Measurements from ENCODE around the gene CNIH1.

DNA sequence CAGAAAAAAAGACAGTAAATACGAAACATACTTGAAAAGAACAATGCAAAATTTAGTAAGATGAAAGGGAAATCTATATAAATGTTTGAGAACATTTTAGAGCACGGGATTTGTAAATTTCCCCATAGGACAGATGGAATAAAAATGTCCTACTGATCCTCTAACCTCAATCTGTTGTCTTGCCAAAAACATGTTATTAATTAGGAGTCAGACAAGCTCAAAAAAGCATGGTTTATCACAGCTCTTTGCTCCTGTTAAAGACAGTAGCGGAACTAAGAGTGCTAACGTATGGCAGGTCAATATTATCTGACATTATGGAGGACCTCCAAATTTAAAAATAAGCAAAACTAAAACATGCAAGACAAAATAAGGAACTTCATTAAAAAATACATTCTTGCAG is 34.7 kb upstream of the CNIH1 start:
- TF ChIP-seq POLR2A (IDR thresholded peaks at IDR 0.05; ENCODE audit: insufficient read depth in 1 of 2, low read depth in 2 of 2, low read length in 2 of 2): no peak
- TF ChIP-seq, protein P1, sequence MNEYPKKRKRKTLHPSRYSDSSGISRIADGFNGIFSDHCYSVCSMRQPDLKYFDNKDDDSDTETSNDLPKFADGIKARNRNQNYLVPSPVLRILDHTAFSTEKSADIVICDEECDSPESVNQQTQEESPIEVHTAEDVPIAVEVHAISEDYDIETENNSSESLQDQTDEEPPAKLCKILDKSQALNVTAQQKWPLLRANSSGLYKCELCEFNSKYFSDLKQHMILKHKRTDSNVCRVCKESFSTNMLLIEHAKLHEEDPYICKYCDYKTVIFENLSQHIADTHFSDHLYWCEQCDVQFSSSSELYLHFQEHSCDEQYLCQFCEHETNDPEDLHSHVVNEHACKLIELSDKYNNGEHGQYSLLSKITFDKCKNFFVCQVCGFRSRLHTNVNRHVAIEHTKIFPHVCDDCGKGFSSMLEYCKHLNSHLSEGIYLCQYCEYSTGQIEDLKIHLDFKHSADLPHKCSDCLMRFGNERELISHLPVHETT (CRISPR knock-in tag; conservative IDR thresholded peaks at IDR 0.05): no peak
- TF ChIP-seq EZH2 (conservative IDR thresholded peaks at IDR 0.05; ENCODE audit: low read depth, low read length): no peak
- TF ChIP-seq, protein P2, sequence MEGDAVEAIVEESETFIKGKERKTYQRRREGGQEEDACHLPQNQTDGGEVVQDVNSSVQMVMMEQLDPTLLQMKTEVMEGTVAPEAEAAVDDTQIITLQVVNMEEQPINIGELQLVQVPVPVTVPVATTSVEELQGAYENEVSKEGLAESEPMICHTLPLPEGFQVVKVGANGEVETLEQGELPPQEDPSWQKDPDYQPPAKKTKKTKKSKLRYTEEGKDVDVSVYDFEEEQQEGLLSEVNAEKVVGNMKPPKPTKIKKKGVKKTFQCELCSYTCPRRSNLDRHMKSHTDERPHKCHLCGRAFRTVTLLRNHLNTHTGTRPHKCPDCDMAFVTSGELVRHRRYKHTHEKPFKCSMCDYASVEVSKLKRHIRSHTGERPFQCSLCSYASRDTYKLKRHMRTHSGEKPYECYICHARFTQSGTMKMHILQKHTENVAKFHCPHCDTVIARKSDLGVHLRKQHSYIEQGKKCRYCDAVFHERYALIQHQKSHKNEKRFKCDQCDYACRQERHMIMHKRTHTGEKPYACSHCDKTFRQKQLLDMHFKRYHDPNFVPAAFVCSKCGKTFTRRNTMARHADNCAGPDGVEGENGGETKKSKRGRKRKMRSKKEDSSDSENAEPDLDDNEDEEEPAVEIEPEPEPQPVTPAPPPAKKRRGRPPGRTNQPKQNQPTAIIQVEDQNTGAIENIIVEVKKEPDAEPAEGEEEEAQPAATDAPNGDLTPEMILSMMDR (CRISPR knock-in tag; IDR thresholded peaks at IDR 0.05): no peak
- TF ChIP-seq, protein P3, sequence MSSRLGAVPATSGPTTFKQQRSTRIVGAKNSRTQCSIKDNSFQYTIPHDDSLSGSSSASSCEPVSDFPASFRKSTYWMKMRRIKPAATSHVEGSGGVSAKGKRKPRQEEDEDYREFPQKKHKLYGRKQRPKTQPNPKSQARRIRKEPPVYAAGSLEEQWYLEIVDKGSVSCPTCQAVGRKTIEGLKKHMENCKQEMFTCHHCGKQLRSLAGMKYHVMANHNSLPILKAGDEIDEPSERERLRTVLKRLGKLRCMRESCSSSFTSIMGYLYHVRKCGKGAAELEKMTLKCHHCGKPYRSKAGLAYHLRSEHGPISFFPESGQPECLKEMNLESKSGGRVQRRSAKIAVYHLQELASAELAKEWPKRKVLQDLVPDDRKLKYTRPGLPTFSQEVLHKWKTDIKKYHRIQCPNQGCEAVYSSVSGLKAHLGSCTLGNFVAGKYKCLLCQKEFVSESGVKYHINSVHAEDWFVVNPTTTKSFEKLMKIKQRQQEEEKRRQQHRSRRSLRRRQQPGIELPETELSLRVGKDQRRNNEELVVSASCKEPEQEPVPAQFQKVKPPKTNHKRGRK (CRISPR knock-in tag; IDR thresholded peaks at IDR 0.05): no peak
- TF ChIP-seq, protein P4, sequence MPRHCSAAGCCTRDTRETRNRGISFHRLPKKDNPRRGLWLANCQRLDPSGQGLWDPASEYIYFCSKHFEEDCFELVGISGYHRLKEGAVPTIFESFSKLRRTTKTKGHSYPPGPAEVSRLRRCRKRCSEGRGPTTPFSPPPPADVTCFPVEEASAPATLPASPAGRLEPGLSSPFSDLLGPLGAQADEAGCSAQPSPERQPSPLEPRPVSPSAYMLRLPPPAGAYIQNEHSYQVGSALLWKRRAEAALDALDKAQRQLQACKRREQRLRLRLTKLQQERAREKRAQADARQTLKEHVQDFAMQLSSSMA (CRISPR knock-in tag; IDR thresholded peaks at IDR 0.05): no peak
- no peak for TF ChIP-seq NFATC3 (CRISPR knock-in tag; IDR thresholded peaks at IDR 0.05)

All from HepG2 (cell line).